RWPE2 (cell line): ENCODE measurements around the gene SBK3.

ENCODE experiments used
- ATAC-seq: fragments of 200-7000 bp; cut with Tn5 transposase; 3 replicates; pipeline ENCODE4 v1.9.1; 2021; ENCODE audit warnings: low read depth
- DNase-seq: peaks from one replicate; pipeline ENCODE4 v3.0.0-alpha.2; 2020; ENCODE audit warnings: low spot score
- H3K27ac ChIP-seq: fragments of 450-650 bp; 2 replicates; pipeline ENCODE4 v1.5.1; 2017; ENCODE audit warnings: mild to moderate bottlenecking; ENCODE audit not compliant: poor library complexity, severe bottlenecking
- H3K27me3 ChIP-seq: fragments of 250-450 bp; sonication (Bioruptor Pico); 2 replicates; pipeline ENCODE4 v1.5.1; 2021; ENCODE audit warnings: mild to moderate bottlenecking, moderate library complexity; ENCODE audit not compliant: insufficient read depth, poor library complexity, severe bottlenecking
- H3K36me3 ChIP-seq: fragments of 250-450 bp; sonication (Bioruptor Pico); 2 replicates; pipeline ENCODE4 v1.5.1; 2020; ENCODE audit warnings: low read depth, mild to moderate bottlenecking, moderate library complexity
- H3K4me1 ChIP-seq: fragments of 250-450 bp; sonication (Bioruptor Pico); 2 replicates; pipeline ENCODE4 v1.5.1; 2021; ENCODE audit warnings: mild to moderate bottlenecking, moderate library complexity; ENCODE audit not compliant: insufficient read depth, poor library complexity, severe bottlenecking
- H3K4me3 ChIP-seq: fragments of 250-450 bp; sonication (Bioruptor Pico); 2 replicates; pipeline ENCODE4 v1.5.1; 2021; ENCODE audit warnings: mild to moderate bottlenecking, moderate library complexity; ENCODE audit not compliant: severe bottlenecking
- H3K9me3 ChIP-seq: fragments of 250-450 bp; sonication (Bioruptor Pico); 2 replicates; pipeline ENCODE4 v1.5.1; 2021; ENCODE audit warnings: mild to moderate bottlenecking, moderate library complexity; ENCODE audit not compliant: severe bottlenecking
- CTCF ChIP-seq: fragments of 450-650 bp; IDR thresholded peaks from one replicate; pipeline ENCODE4 v1.5.1; 2017; ENCODE audit warnings: mild to moderate bottlenecking, moderate library complexity; ENCODE audit not compliant: poor library complexity, severe bottlenecking

SBK3 gene

GRCh38 chr19:55549500-55550320 lies 4.4 kb upstream of the SBK3 start:
- H3K27ac ChIP-seq = peak overlapping the region; percentile 90
- TF ChIP-seq CTCF = no peak
- DNase-seq = no peak
- peak; percentile 67 for ATAC-seq
- no peaks in the 10 kb centered on the region for H3K27me3 ChIP-seq
- no peaks in the 10 kb centered on the region for H3K36me3 ChIP-seq
- peaks cover 28% of the 10 kb centered on the region for H3K4me1 ChIP-seq
- H3K9me3 ChIP-seq = no peaks in the 10 kb centered on the region
- no peak overlapping the region for H3K4me3 ChIP-seq

- no peak overlapping the region for H3K27ac ChIP-seq
- ATAC-seq = no peak
- no peak overlapping the region for H3K4me3 ChIP-seq
These were observed 1.7 kb upstream of the SBK3 start for GRCh38 chr19:55546822-55547614.

GRCh38 chr19:55546011-55546410 lies 668 bp upstream of the SBK3 start:
- H3K4me1 ChIP-seq = peaks cover 18% of the 10 kb centered on the region
- H3K4me3 ChIP-seq = no peak overlapping the region
- H3K27me3 ChIP-seq = no peaks in the 10 kb centered on the region
- no peak overlapping the region for H3K27ac ChIP-seq
- ATAC-seq (no peak), DNase-seq (no peak)
- no peaks in the 10 kb centered on the region for H3K36me3 ChIP-seq
- no peaks in the 10 kb centered on the region for H3K9me3 ChIP-seq
- TF ChIP-seq CTCF = no peak

More at GRCh38 chr19:55546822-55547614, 1.7 kb upstream of the SBK3 start:
- Histone ChIP-seq H3K36me3 (no peaks in the 10 kb centered on the region), H3K27me3 (no peaks in the 10 kb centered on the region), H3K9me3 (no peaks in the 10 kb centered on the region), H3K4me1 (peaks cover 18% of the 10 kb centered on the region)
- TF ChIP-seq CTCF = no peak
- DNase-seq = no peak

- ATAC-seq (no peak), DNase-seq (no peak)
- peaks cover 18% of the 10 kb centered on the region for H3K4me1 ChIP-seq
- H3K4me3 ChIP-seq = no peak overlapping the region
- no peak for TF ChIP-seq CTCF
- H3K27me3 ChIP-seq = no peaks in the 10 kb centered on the region
- no peak overlapping the region for H3K27ac ChIP-seq
- no peaks in the 10 kb centered on the region for H3K36me3 ChIP-seq
- no peaks in the 10 kb centered on the region for H3K9me3 ChIP-seq
These were observed 435 bp downstream of the SBK3 start for GRCh38 chr19:55544776-55545439.
